Measurements from ENCODE around the gene HSPA4L.

GRCh38 chr4:127734976-127735375, 47.1 kb upstream of the HSPA4L start:
- TF ChIP-seq CTCF (IDR thresholded peaks at IDR 0.05) (no peak), EZH2 (IDR thresholded peaks at IDR 0.05; ENCODE audit: borderline replicate concordance, insufficient read depth, low read depth, low read length, poor library complexity, severe bottlenecking) (no peak)
